GM18502 (cell line): ENCODE measurements around the gene USPL1.

ENCODE experiments used
- ATAC-seq: cut with Tn5 transposase; IDR thresholded peaks from one replicate; pipeline ENCODE4 v1.9.1; 2021; ENCODE audit warnings: mild to moderate bottlenecking; ENCODE audit not compliant: unreplicated experiment, poor library complexity

The USPL1 gene

GRCh38 chr13:30690282-30691188 is 72.8 kb downstream of the USPL1 start:
- peak; percentile 84 for ATAC-seq

DNA sequence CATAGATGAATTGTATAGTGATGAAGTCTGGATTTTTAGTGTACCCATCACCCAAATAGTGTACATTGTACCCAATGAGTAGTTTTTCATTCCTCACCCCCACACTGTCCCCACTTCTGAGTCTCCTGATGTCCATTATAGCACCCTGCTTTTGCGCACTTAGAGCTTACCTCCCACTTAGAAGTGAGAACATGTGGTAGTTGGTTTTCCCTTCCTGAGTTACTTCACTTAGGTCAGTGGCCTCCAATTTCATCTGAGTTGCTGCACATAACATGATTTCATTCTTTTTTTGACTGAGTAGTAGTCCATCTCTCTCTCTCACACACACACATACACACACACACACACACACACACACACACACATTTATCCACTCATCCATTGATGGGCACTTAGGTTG is 74.4 kb downstream of the USPL1 start:
- ATAC-seq: no peak

GRCh38 chr13:30696278-30697176 is 78.8 kb downstream of the USPL1 start:
- ATAC-seq: peak; percentile 66

DNA sequence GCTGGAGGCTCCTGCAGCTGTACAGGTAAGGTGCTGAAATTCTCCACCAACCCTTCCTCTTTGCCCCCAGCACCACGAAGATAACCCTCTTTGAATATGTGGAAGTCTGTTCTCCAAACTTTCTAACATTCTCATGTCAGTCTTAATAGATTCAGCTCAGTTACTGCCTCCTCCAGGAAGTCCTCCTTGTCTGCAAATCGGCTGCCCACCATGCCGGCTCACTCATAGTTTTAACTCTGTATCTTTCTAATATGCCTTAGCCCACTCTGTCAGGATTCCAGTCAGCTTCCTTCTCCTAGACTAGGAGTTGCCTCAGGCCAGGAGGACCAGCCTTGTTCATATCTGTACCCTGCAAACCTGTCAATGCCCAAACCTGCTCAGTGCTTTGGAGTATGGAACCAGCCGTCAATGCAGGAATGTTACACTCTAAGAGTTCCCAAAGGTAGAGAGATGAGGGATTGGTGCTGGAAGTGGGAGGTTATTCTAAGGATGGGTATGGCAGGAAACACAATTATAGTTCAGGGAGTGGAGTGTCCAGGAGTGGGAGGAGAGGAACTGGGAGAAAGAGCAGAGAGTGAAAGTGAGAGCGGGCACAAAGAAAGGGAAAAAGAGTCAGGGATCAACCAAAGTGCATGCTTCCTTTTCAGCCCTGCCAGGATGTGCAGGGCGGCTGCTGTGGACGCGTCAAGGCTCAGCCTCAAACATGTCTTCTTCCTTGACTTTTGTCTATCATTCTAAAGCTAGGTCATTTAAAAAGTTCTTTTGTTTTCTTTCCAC is 79.6 kb downstream of the USPL1 start:
- no peak for ATAC-seq

- no peak for ATAC-seq
Measured at GRCh38 chr13:30697996-30698401, 80.3 kb downstream of the USPL1 start.

DNA sequence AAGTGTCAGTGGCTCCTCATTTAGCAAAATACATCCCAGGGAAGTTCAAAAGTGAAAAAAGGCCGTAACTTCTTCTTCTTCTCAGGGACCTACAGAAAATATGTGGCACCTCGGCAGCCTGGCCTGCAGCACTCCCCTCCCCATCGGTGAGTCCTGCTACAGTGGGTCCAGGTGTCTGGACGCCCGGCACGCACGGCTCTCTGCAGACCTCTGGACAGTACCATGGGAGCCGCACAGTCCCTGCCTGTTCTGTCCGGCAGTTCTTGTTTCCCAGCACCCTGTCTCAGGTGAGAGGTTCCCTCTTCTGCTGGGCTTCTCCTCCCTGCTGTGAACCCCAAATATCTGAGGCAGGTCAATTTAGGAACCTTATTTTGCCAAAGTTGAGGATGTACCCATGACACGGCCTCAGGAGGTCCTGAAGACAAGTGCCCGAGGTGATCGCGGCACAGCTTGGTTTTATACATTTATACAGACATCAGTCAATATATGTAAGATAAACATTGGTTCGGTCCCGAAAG is 80.8 kb downstream of the USPL1 start:
- ATAC-seq: no peak

GRCh38 chr13:30700364-30700763 is 82.6 kb downstream of the USPL1 start:
- no peak for ATAC-seq

- no peak for ATAC-seq
Measured at GRCh38 chr13:30702006-30702405, 84.3 kb downstream of the USPL1 start.

- no peak for ATAC-seq
Measured at GRCh38 chr13:30704596-30704995, 86.9 kb downstream of the USPL1 start.

- ATAC-seq: no peak
Measured at GRCh38 chr13:30705680-30706079, 88.0 kb downstream of the USPL1 start.

DNA sequence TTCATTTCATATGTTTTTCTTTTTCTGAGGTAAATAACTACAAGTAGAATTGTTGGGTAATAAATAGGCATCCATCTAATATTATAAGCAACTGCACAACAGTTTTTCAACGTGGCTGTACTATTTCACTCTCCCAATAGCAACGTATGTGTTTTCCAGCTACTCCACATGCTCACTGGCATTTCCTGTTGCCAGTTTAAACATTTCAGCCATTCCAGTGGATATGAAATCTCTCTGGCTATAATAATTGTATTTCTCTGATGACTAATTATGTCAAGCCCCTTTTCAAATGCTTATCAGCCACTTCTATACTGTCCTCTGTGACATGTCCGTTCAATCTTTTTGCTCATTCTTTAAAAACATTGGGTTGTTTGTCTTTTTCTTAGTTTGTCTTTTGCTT is 90.8 kb downstream of the USPL1 start:
- no peak for ATAC-seq
